Myocyte (in vitro differentiated cells): ENCODE measurements around the gene AZGP1. TPM values are rescaled to one million over a fixed set of nuclear protein-coding genes. Genes with fewer than 3 reads are reported as not detected.
"Not testable (repeated sequence)": the region's sequence is repeated elsewhere in the genome, so short reads cannot be mapped to it uniquely, and the experiment has no call there.

Experiments
- DNase-seq: peaks from one replicate; pipeline ENCODE4 v3.0.0-alpha.2; 2012; ENCODE audit warnings: low read depth
- polyA plus RNA-seq: library from polyadenylated mRNA; unstranded; fragments of >200 nt; gene quantifications from one replicate; pipeline ENCODE4 v1.2.1, GENCODE V29; 2012; ENCODE audit warnings: missing spikeins
- total RNA-seq: library from RNA; depleted of rRNA; stranded (reverse); fragments of >200 nt; gene quantifications from 2 replicates; pipeline ENCODE4 v1.2.3, GENCODE V29; 2014

AZGP1 gene
- total RNA-seq, result not detected in 2 replicates
- not detected for polyA plus RNA-seq

- DNase-seq, result no peak
Observed at GRCh38 chr7:99975782-99976521, at the start of gene AZGP1. TSS of gene AZGP1 (minus strand) at chr7:99976031. CDS start at chr7:99976020, 11 bp downstream.

GRCh38 chr7:100024020-100024619, 48.3 kb upstream of the AZGP1 start:
- no peak for DNase-seq

GRCh38 chr7:100023526-100023925, 47.7 kb upstream of the AZGP1 start:
- DNase-seq, result no peak

GRCh38 chr7:100022621-100023020, 46.8 kb upstream of the AZGP1 start:
- no peak for DNase-seq

GRCh38 chr7:100021297-100021696, 45.5 kb upstream of the AZGP1 start:
- DNase-seq, result peak; percentile 28

- DNase-seq, result no peak
Observed at GRCh38 chr7:100019908-100020307, 44.1 kb upstream of the AZGP1 start.

GRCh38 chr7:100017875-100018274, 42.0 kb upstream of the AZGP1 start:
- DNase-seq, result no peak

GRCh38 chr7:100017300-100017699, 41.5 kb upstream of the AZGP1 start:
- no peak for DNase-seq

GRCh38 chr7:100016215-100016901, 40.5 kb upstream of the AZGP1 start:
- DNase-seq, result no peak

- peak; percentile 97 for DNase-seq
Observed at GRCh38 chr7:100015232-100016214, 39.7 kb upstream of the AZGP1 start, which contains the start of gene ZKSCAN1. TSS of gene ZKSCAN1 (plus strand) at chr7:100015596. CDS start at chr7:100023507, 7,911 bp downstream.

GRCh38 chr7:100013328-100013676, 37.5 kb upstream of the AZGP1 start:
- DNase-seq, result no peak

GRCh38 chr7:100012385-100013327, 36.8 kb upstream of the AZGP1 start:
- not testable (repeated sequence) for DNase-seq

GRCh38 chr7:100011516-100011915, 35.7 kb upstream of the AZGP1 start:
- no peak for DNase-seq

GRCh38 chr7:100010901-100011300, 35.1 kb upstream of the AZGP1 start:
- DNase-seq, result no peak

- not testable (repeated sequence) for DNase-seq
Observed at GRCh38 chr7:100009952-100010351, 34.1 kb upstream of the AZGP1 start.

- DNase-seq, result no peak
Observed at GRCh38 chr7:100008525-100008924, 32.7 kb upstream of the AZGP1 start.

GRCh38 chr7:100007887-100008286, 32.1 kb upstream of the AZGP1 start:
- no peak for DNase-seq

GRCh38 chr7:100003711-100004661, 28.2 kb upstream of the AZGP1 start:
- DNase-seq, result no peak

- no peak for DNase-seq
Observed at GRCh38 chr7:100000239-100000638, 24.4 kb upstream of the AZGP1 start.
